Endothelial cell of umbilical vein (primary cell): ENCODE measurements around the gene PNMA6F. TPM values are rescaled to one million over a fixed set of nuclear protein-coding genes. Genes with fewer than 3 reads are reported as not detected.

ENCODE experiments used
- BruUV-seq: library from RNA; stranded (reverse); fragments of 400-500 nt; replicated peaks from 2 replicates; lab custom pipeline; 2021; lab: Mats Ljungman, UMichigan
- CTCF ChIA-PET: fragments of 300-600, 350-600 bp; sonication (Branson Sonifier 250); formaldehyde crosslinking; loops from one replicate; lab custom pipeline; 2021; ENCODE audit warnings: antibody characterized with exemption, inconsistent platforms; lab: Charles Lee
- POLR2A ChIA-PET: fragments of 300-600, 350-600 bp; sonication (Branson Sonifier 250); formaldehyde crosslinking; loops from one replicate; lab custom pipeline; 2021; ENCODE audit warnings: antibody characterized with exemption, inconsistent platforms; lab: Charles Lee
- DNase-seq: peaks from one replicate; pipeline ENCODE4 v3.0.0-alpha.2; 2011; ENCODE audit warnings: low read depth, low spot score
- FAIRE-seq: peaks from 2 replicates; lab custom pipeline; 2011; peaks lifted over from hg19 to GRCh38; lab: Jason Lieb, UNC
- H2AFZ ChIP-seq: 2 replicates; pipeline ENCODE4 v1.6.0; 2012; ENCODE audit warnings: low read depth, low read length, control low read depth, inconsistent platforms
- H3K27ac ChIP-seq: 2 replicates; pipeline ENCODE4 v1.5.1; 2011; ENCODE audit warnings: low read depth, mild to moderate bottlenecking, control low read depth, low read length, moderate library complexity; ENCODE audit not compliant: insufficient read depth
- H3K27me3 ChIP-seq, 2 experiments: 2 replicates each; pipeline versions ENCODE4 v1.6.0 to v1.6.1; 2011; ENCODE audit warnings: low read length in 2 of 2, mixed read lengths in 1 of 2; ENCODE audit not compliant: control insufficient read depth in 2 of 2, insufficient read depth in 2 of 2
- H3K36me3 ChIP-seq, 2 experiments: 2 replicates in 1 of 2; 3 replicates in 1 of 2; pipeline ENCODE4 v1.5.1; 2011; ENCODE audit warnings: low read length in 2 of 2, mild to moderate bottlenecking in 1 of 2, moderate library complexity in 1 of 2; ENCODE audit not compliant: control insufficient read depth in 2 of 2, insufficient read depth in 2 of 2; ENCODE audit errors: extremely low read depth in 1 of 2
- H3K4me1 ChIP-seq: 3 replicates; pipeline ENCODE4 v1.5.1; 2011; ENCODE audit warnings: mild to moderate bottlenecking, low read length; ENCODE audit not compliant: control insufficient read depth, insufficient read depth; ENCODE audit errors: extremely low read depth
- H3K4me2 ChIP-seq: 2 replicates; pipeline ENCODE4 v1.6.1; 2011; ENCODE audit warnings: low read length, control low read depth, mixed read lengths; ENCODE audit not compliant: insufficient read depth
- H3K4me3 ChIP-seq, 3 experiments: fragments of 200-600 bp in 1 of 3; sonication (generic), shearing (Covaris generic) in 1 of 3; replicated peaks in 1 of 3; 2 replicates each; pipeline ENCODE4 v1.5.1; 2011 to 2016; ENCODE audit warnings: control low read depth in 3 of 3, low read length in 3 of 3, mild to moderate bottlenecking in 2 of 3, inconsistent platforms in 1 of 3, low read depth in 1 of 3, moderate library complexity in 1 of 3; ENCODE audit not compliant: insufficient read depth in 1 of 3
- H3K79me2 ChIP-seq: 2 replicates; pipeline ENCODE4 v1.6.0; 2012; ENCODE audit warnings: low read length, inconsistent platforms; ENCODE audit not compliant: control insufficient read depth, insufficient read depth
- H3K9ac ChIP-seq: replicated peaks from 2 replicates; pipeline ENCODE3; 2011; ENCODE audit warnings: low read length, control low read depth; ENCODE audit not compliant: insufficient read depth; ENCODE audit errors: extremely low read depth
- H3K9me1 ChIP-seq: replicated peaks from 3 replicates; pipeline ENCODE4 v1.6.0; 2011; ENCODE audit warnings: mild to moderate bottlenecking, low read length; ENCODE audit not compliant: control insufficient read depth, insufficient read depth; ENCODE audit errors: extremely low read depth
- H3K9me3 ChIP-seq: replicated peaks from 2 replicates; pipeline ENCODE4 v1.5.1; 2012; ENCODE audit warnings: low read length, inconsistent platforms; ENCODE audit not compliant: control insufficient read depth, insufficient read depth
- H4K20me1 ChIP-seq: replicated peaks from 2 replicates; pipeline ENCODE3; 2011; ENCODE audit warnings: mild to moderate bottlenecking, low read length; ENCODE audit not compliant: control insufficient read depth, insufficient read depth; ENCODE audit errors: extremely low read depth
- EZH2 ChIP-seq: IDR thresholded peaks from 2 replicates; pipeline ENCODE4 v1.6.1; 2012; ENCODE audit warnings: borderline replicate concordance, low read depth, mild to moderate bottlenecking, moderate library complexity, low read length, inconsistent platforms; ENCODE audit not compliant: severe bottlenecking
- FOS ChIP-seq: IDR thresholded peaks from 2 replicates; pipeline ENCODE4 v1.6.1; 2011; ENCODE audit warnings: mild to moderate bottlenecking, low read length, moderate library complexity, borderline replicate concordance; ENCODE audit not compliant: insufficient read depth
- GATA2 ChIP-seq: IDR thresholded peaks from 2 replicates; pipeline ENCODE4 v1.7.0; 2011; ENCODE audit warnings: low read depth, mild to moderate bottlenecking, moderate library complexity, mixed read lengths, low read length; ENCODE audit not compliant: insufficient read length, insufficient read depth
- JUN ChIP-seq: IDR thresholded peaks from 2 replicates; pipeline ENCODE4 v1.6.1; 2011; ENCODE audit warnings: borderline replicate concordance, low read depth; ENCODE audit not compliant: insufficient read length, insufficient read depth
- POLR2A ChIP-seq: IDR thresholded peaks from 2 replicates; pipeline ENCODE4 v1.6.1; 2012; ENCODE audit warnings: low read depth, mild to moderate bottlenecking, control low read depth, low read length
- POLR2AphosphoS5 ChIP-seq: IDR thresholded peaks from 2 replicates; pipeline ENCODE4 v1.6.1; 2012; ENCODE audit warnings: low read depth, mild to moderate bottlenecking, control low read depth, low read length, moderate library complexity; ENCODE audit not compliant: insufficient read depth
- dilution Hi-C: fragments of 300-500 bp; cut with MboI; formaldehyde crosslinking; loops from one replicate; pipeline ENCODE4 v1.15.0; 2019; ENCODE audit warnings: low sequenced_read_pairs; ENCODE audit not compliant: extremely low pct_ligation_motif_present
- intact Hi-C: fragments of 100-400 bp; cut with micrococcal nuclease; formaldehyde crosslinking; loops from one replicate; pipeline ENCODE4 v1.10.0; 2022
- polyA plus RNA-seq, 4 experiments: library from polyadenylated mRNA; depleted of rRNA in 3 of 4; stranded (reverse) in 3 of 4; unstranded in 1 of 4; fragments of >200 nt; gene quantifications; 2 replicates each; pipeline versions ENCODE4 v1.2.1 to v1.2.3, GENCODE V29; 2011 to 2012; ENCODE audit warnings: missing spikeins in 1 of 4
- total RNA-seq: library from RNA; stranded (reverse); gene quantifications from 2 replicates; pipeline ENCODE4 v1.2.3, GENCODE V29; 2021
- TF ChIP-seq, protein P1 (sequence below): IDR thresholded peaks from 2 replicates; pipeline ENCODE4 v1.6.1; 2011; ENCODE audit not compliant: insufficient read depth, insufficient read length

PNMA6F gene
- total and polyA plus RNA-seq, 2 donors (not counting 3 experiments of a cell fraction or from before 2014, with no cell fraction given) = not detected

DNA sequence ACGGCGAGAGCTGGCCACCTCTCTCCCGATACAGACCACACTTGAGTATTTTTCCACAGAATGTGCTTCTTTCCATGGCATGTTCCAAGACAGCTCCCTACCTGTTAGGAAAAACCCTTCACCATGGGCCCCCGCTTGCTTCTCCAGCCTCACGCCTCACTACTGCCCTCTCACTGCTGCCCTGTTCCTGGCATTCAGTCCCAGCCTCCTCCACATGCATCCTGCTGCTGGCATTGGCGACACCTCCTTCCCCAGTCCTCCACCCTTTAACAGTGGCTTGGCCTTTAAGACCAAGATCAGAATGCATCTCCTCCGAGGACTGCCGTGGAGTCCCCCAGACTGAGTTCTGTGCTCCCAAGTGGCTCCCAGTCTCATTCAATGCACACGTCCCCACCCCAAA is 10.7 kb downstream of the PNMA6F start:
- Histone ChIP-seq H4K20me1 (no peaks in the 10 kb centered on the region), H3K9me1 (no peaks in the 10 kb centered on the region), H3K4me2 (no peak overlapping the region), H3K27me3 (no peaks in the 10 kb centered on the region), H3K9me3 (no peaks in the 10 kb centered on the region), H3K4me3 (no peak overlapping the region), H2AFZ (no peak overlapping the region), H3K36me3 (no peaks in the 10 kb centered on the region), H3K79me2 (no peaks in the 10 kb centered on the region), H3K9ac (no peak overlapping the region), H3K27ac (no peak overlapping the region), H3K4me1 (no peaks in the 10 kb centered on the region)
- FAIRE-seq (no peak), DNase-seq (no peak)
- BruUV-seq = no TSS peak
- intact Hi-C loops = no loop called here
- POLR2A ChIA-PET = no interaction called here
- dilution Hi-C loops = no loop called here
- TF ChIP-seq EZH2 (no peak), POLR2AphosphoS5 (no peak), POLR2A (no peak), GATA2 (no peak), FOS (no peak)
- TF ChIP-seq, protein P1, sequence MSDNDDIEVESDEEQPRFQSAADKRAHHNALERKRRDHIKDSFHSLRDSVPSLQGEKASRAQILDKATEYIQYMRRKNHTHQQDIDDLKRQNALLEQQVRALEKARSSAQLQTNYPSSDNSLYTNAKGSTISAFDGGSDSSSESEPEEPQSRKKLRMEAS = no peak
- CTCF ChIA-PET = no interaction called here

DNA sequence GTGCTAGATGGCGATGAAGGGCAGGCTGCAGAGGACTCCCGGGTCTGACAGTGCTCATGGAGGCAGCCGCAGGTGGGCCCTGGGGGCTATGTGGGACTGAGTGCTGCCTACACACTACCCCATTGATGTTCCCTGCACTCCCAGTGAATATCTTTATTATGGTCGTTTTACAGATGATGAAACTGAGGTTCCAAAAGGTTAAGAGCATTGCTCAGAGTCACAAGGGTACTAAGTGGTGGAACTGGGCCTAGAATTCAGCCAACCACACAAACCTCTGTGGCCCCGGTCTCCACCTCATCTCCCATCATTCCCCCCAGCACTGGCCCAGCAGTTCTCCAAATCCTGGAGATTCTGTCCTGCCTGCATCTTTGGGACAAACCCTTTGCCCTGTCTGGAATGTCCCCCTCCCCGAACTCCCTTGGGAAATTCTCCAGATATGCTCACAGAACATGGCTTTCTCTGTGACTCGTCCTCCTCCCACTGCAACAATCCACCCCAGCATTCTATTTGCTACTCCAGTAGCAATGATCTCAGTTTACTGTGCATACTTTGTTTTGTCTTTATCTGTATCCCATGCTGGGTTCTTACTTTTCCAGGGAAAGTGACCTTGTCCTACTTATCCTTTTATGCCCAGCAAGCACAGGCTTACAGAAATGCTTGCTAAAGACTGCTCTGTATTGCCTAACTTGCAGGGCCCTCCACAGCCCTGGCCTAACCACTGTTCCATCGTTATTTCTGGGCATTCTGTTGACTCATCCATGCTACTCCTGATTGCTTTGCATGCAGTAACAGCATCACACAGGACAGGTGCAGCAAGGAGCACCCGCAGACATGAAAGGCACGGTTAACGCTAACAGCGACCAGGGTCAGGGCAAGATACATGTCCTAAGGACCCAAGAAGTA is 14.0 kb downstream of the PNMA6F start:
- intact Hi-C loops (no loop called here), dilution Hi-C loops (no loop called here)
- Histone ChIP-seq H4K20me1 (no peaks in the 10 kb centered on the region), H3K4me3 (no peak overlapping the region), H3K4me2 (no peak overlapping the region), H3K9me1 (no peaks in the 10 kb centered on the region), H3K27ac (no peak overlapping the region), H3K9me3 (no peaks in the 10 kb centered on the region), H3K79me2 (no peaks in the 10 kb centered on the region), H3K36me3 (no peaks in the 10 kb centered on the region), H2AFZ (no peak overlapping the region), H3K4me1 (no peaks in the 10 kb centered on the region), H3K9ac (no peak overlapping the region), H3K27me3 (peaks cover 0 to 2% of the 10 kb centered on the region in 2 experiments)
- no peak for TF ChIP-seq JUN
- CTCF ChIA-PET = no interaction called here
- no peak for DNase-seq
- BruUV-seq = no TSS peak
- FAIRE-seq = no peak
- POLR2A ChIA-PET = no interaction called here
